Prostate gland (tissue), 2 donors: Measurements from ENCODE around the gene NHLH2.

Experiments
- POLR2A ChIP-seq: fragments of 450-650 bp; IDR thresholded peaks from one replicate; pipeline ENCODE4 v1.6.1; 2016; ENCODE audit warnings: antibody characterized with exemption, mild to moderate bottlenecking
- POLR2AphosphoS5 ChIP-seq: sonication (generic); formaldehyde crosslinking; IDR thresholded peaks from one replicate; pipeline ENCODE4 v1.6.1; 2017; ENCODE audit warnings: antibody characterized with exemption
- TF ChIP-seq, protein P1 (sequence below), 4 experiments: fragments of 200-600 bp in 2 of 4; fragments of 450-650 bp in 2 of 4; sonication (generic) in 2 of 4; IDR thresholded peaks; 1 replicate in 3 of 4; 2 replicates in 1 of 4; pipeline ENCODE4 v1.5.1; 2016 to 2019; ENCODE audit warnings: antibody characterized with exemption in 4 of 4, mild to moderate bottlenecking in 2 of 4, moderate library complexity in 2 of 4

DNA sequence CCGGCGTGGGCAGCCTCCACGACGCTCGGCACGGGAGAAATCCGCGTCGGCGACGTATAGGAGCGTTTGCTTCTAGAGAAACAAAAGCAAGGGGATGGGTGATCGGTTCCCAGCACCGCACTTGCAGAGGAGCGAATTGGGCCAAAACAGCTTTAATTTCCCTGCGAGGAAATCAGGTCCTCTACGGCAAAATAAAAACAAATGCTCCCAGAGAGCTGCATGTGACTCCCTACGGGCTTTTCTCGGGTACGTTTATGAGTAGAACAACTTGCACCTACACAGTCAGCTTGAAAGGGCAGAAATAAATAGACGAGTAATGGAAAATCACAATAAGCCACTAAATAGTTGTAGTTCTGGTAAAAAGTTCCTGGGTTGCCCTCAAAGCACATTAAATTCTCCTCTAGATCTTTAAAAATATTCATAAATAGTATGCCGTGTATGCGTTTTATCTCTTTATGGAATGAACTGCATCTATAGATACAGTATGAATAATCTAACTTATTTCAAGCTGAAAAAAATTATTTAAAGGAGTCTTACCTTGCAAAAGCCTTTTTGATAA is 1.2 kb downstream of the NHLH2 start:
- TF ChIP-seq POLR2AphosphoS5 (no peak), POLR2A (no peak)
- TF ChIP-seq, protein P1, sequence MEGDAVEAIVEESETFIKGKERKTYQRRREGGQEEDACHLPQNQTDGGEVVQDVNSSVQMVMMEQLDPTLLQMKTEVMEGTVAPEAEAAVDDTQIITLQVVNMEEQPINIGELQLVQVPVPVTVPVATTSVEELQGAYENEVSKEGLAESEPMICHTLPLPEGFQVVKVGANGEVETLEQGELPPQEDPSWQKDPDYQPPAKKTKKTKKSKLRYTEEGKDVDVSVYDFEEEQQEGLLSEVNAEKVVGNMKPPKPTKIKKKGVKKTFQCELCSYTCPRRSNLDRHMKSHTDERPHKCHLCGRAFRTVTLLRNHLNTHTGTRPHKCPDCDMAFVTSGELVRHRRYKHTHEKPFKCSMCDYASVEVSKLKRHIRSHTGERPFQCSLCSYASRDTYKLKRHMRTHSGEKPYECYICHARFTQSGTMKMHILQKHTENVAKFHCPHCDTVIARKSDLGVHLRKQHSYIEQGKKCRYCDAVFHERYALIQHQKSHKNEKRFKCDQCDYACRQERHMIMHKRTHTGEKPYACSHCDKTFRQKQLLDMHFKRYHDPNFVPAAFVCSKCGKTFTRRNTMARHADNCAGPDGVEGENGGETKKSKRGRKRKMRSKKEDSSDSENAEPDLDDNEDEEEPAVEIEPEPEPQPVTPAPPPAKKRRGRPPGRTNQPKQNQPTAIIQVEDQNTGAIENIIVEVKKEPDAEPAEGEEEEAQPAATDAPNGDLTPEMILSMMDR (IDR thresholded peaks at IDR 0.05), result no peak
